Right lobe of liver (tissue), 6 donors: ENCODE measurements around the gene BIN1. TPM values are rescaled to one million over a fixed set of nuclear protein-coding genes. Genes with fewer than 3 reads are reported as not detected.

Experiments used
- ATAC-seq, 4 donors: fragments of 200-7000 bp; cut with Tn5 transposase; one replicate each; pipeline ENCODE4 v1.9.1; 2020; ENCODE audit warnings: mild to moderate bottlenecking in 4 of 4, moderate library complexity in 4 of 4
- DNase-seq, 3 donors: peaks; one replicate each; pipeline ENCODE4 v3.0.0-alpha.2; 2020
- H3K27ac ChIP-seq, 3 donors: fragments of 200-600 bp; one replicate each; pipeline ENCODE4 v1.8.0; 2022
- H3K27me3 ChIP-seq, 2 donors: fragments of 200-600 bp; one replicate each; pipeline ENCODE4 v1.8.0; 2022
- H3K36me3 ChIP-seq, 4 donors: fragments of 200-600 bp; sonication (generic) in 1 of 4; one replicate each; pipeline versions ENCODE4 v1.5.1 to v1.8.0; 2017 to 2022; ENCODE audit warnings: control low read depth in 1 of 4
- H3K4me1 ChIP-seq, 4 donors: fragments of 200-600 bp; sonication (generic) in 1 of 4; one replicate each; pipeline versions ENCODE4 v1.5.1 to v1.8.0; 2017 to 2022; ENCODE audit warnings: control low read depth in 1 of 4
- H3K4me3 ChIP-seq, 3 donors: fragments of 200-600 bp; one replicate each; pipeline ENCODE4 v1.8.0; 2022
- H3K9me3 ChIP-seq, 4 donors: fragments of 200-600 bp; sonication (generic) in 1 of 4; one replicate each; pipeline versions ENCODE4 v1.5.1 to v1.8.0; 2017 to 2022; ENCODE audit warnings: control low read depth in 1 of 4
- POLR2A ChIP-seq: fragments of 450-650 bp; IDR thresholded peaks from one replicate; pipeline ENCODE4 v1.6.1; 2017; ENCODE audit warnings: antibody characterized with exemption, mild to moderate bottlenecking
- WGBS: methylation state at CpG from one replicate; pipeline ENCODE4 v1.1.6; 2018; ENCODE audit warnings: low coverage, low lambda C conversion rate; ENCODE audit not compliant: insufficient coverage; ENCODE audit errors: missing lambda C conversion rate; 5-methylcytosine and 5-hydroxymethylcytosine counted together
- intact Hi-C, 2 donors: fragments of 100-400 bp; cut with DNase I; formaldehyde crosslinking; loops; one replicate each; pipeline versions ENCODE4 v1.11.2 to v1.14.1; 2022
- total RNA-seq, 6 experiments: library from RNA; depleted of rRNA in 2 of 6; stranded (reverse); fragments of >200 nt in 2 of 6; fragmentation: NEBNext Ultra II Directional in 3 of 6; extraction: Animal tissue kit (Norgen Biotek cat#: 25700) in 3 of 6; gene quantifications; one replicate each; pipeline versions ENCODE4 v1.1.0 to v1.2.4, GENCODE V29; 2016 to 2023
- TF ChIP-seq, protein P1 (sequence below), 4 donors: fragments of 200-600 bp in 3 of 4; fragments of 450-650 bp in 1 of 4; IDR thresholded peaks; one replicate each; pipeline versions ENCODE4 v1.5.1 to v1.8.0; 2016 to 2022; ENCODE audit warnings: antibody characterized with exemption in 4 of 4, mild to moderate bottlenecking in 2 of 4
- donor health status: DM: no; HTN: yes; CAD: no.
- donor health status: DM: no; HTN: no; CAD: no.
- donor health status: DM: no; HTN: no; CAD: no.
- donor health status: DM: no; HTN: yes; CAD: no.
- donor health status: DM: no; HTN: yes; CAD: no.

Gene BIN1
- total RNA-seq, 6 experiments from 2014 or later: 20.4 to 30.8 (median 26.3) TPM

DNA sequence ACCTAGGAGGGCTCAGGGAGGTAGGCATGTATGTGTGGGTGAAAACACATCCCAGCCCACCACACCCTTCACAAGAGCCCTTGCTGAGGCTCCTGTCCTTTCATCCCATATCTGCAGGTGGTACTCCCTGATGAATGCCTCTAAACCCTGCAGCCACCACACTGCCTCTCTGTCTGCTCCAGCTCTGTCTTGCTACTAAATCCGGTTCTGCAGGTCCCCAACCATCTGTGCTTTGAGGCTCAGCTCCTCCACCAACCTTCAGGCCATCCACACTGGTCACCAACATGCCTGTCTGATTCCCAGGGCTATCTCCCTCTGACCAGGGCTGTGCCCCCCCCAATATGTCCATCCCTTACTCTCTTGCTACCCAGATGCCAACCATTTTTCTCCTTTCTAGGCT is 92.7 kb downstream of the BIN1 start:
- TF ChIP-seq, protein P1, sequence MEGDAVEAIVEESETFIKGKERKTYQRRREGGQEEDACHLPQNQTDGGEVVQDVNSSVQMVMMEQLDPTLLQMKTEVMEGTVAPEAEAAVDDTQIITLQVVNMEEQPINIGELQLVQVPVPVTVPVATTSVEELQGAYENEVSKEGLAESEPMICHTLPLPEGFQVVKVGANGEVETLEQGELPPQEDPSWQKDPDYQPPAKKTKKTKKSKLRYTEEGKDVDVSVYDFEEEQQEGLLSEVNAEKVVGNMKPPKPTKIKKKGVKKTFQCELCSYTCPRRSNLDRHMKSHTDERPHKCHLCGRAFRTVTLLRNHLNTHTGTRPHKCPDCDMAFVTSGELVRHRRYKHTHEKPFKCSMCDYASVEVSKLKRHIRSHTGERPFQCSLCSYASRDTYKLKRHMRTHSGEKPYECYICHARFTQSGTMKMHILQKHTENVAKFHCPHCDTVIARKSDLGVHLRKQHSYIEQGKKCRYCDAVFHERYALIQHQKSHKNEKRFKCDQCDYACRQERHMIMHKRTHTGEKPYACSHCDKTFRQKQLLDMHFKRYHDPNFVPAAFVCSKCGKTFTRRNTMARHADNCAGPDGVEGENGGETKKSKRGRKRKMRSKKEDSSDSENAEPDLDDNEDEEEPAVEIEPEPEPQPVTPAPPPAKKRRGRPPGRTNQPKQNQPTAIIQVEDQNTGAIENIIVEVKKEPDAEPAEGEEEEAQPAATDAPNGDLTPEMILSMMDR (IDR thresholded peaks at IDR 0.05): no peak
- TF ChIP-seq POLR2A: no peak
- DNase-seq (no peak), ATAC-seq (no peak)
- no peaks in the 10 kb centered on the region for H3K36me3 ChIP-seq
- intact Hi-C loops: no loop called here
- H3K9me3 ChIP-seq: no peaks in the 10 kb centered on the region
- WGBS: 57% methylated on average over 1 of the region's 1 CpG
- H3K27me3 ChIP-seq: no peaks in the 10 kb centered on the region
- H3K27ac ChIP-seq: no peak overlapping the region
- H3K4me1 ChIP-seq: no peaks in the 10 kb centered on the region
- H3K4me3 ChIP-seq: no peak overlapping the region

DNA sequence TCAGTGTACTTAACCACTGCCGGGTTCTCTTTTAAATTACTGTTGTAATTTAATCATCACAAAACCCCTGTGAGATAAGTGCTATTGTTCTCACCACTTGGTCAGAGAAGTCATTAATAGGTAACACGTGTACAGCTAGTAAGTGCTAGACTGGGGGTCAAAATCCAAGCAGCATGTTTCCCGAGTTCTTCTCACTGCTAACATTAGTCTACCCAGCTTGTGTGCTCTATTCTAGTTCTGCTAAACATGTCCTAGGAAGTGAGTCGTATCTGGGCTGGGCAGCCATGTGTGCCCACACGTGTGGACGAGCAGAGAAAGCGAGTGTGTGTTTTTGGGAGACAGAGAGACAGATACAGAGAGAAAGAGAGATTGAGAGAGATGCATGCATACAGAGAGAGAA is 94.1 kb downstream of the BIN1 start:
- intact Hi-C loops: no loop called here

DNA sequence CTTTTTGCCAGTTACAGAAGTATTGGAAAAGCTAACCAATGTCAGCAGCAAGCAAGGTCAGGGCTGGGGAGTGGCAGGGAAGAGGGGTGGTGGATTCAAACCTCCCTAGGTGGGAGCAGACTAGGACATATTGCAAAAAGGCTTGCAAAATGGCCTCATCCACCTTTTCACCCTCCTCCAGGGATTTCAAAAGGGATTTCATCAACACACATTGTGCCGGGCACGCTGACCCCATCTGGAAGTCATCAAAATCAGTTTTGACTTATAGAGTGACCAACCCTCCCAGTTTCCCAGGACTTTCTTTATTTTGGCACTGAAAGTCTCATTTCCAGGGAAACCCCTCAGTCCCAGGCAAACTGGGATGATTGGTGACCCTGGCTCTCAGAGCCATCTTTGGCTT is 94.7 kb downstream of the BIN1 start:
- no peak for TF ChIP-seq POLR2A
- TF ChIP-seq, protein P1 (IDR thresholded peaks at IDR 0.05): no peak
- Histone ChIP-seq H3K36me3 (no peaks in the 10 kb centered on the region), H3K27me3 (no peaks in the 10 kb centered on the region), H3K9me3 (no peaks in the 10 kb centered on the region), H3K4me3 (no peak overlapping the region), H3K4me1 (no peaks in the 10 kb centered on the region), H3K27ac (no peak overlapping the region)
- DNase-seq: no peak
- WGBS: no CpG with 5 or more reads among the region's 2 CpGs
- intact Hi-C loops: no loop called here
- no peak for ATAC-seq

More for the DNA sequence above, 94.1 kb downstream of the BIN1 start:
- Histone ChIP-seq H3K4me3 (no peak overlapping the region), H3K27me3 (no peaks in the 10 kb centered on the region), H3K36me3 (no peaks in the 10 kb centered on the region), H3K27ac (no peak overlapping the region), H3K9me3 (no peaks in the 10 kb centered on the region), H3K4me1 (no peaks in the 10 kb centered on the region)
- ATAC-seq (no peak), DNase-seq (no peak)
- WGBS: 45% methylated on average over 7 of the region's 7 CpGs
- TF ChIP-seq, protein P1 (IDR thresholded peaks at IDR 0.05): no peak
- no peak for TF ChIP-seq POLR2A

DNA sequence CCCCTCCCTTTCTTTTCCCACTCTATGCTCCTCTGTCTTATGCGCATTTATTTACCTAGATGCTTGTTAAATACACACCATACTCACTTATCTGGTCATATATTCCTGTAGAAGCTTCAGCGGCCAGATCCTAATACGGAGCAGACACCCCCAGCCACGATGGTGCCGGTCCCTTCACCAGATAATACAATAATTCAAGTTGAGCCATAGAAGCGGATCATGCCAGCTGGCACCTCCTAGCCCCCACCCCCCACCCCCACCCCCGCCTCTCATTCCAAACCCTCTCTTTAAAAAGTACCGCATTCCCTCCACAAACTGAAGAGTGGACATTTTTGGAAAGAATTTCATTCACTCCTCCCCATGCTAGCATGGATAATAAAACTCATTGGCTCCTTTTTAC is 95.2 kb downstream of the BIN1 start:
- TF ChIP-seq, protein P1 (IDR thresholded peaks at IDR 0.05): no peak
- no peak for TF ChIP-seq POLR2A
- Histone ChIP-seq H3K4me1 (no peaks in the 10 kb centered on the region), H3K4me3 (no peak overlapping the region), H3K27me3 (no peaks in the 10 kb centered on the region), H3K27ac (no peak overlapping the region), H3K9me3 (no peaks in the 10 kb centered on the region), H3K36me3 (no peaks in the 10 kb centered on the region)
- intact Hi-C loops: no loop called here
- DNase-seq (no peak), ATAC-seq (no peak)
- 84% methylated on average over 8 of the region's 8 CpGs for WGBS

DNA sequence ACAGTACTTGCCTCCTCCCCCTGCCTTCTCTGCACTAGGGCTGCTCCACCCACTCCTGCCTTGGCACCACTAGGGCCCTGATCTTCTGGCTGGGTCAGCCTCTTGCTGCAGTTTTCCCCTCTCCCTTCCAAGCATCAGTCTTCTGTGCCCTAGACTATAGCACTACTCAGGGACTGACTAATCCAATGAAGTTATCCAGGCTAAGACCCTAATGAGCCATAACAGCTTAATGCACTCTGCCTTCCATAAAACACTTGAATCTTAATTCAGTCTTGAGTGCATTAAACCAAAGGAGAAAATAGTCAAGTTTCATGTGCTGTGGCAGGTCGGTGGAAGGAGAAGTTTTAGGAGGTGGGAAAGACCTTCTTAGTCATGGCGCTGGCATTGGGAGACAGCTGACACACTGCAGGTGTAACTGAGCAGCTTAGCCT is 95.7 kb downstream of the BIN1 start:
- no peak for ATAC-seq
- 71% methylated on average over 2 of the region's 2 CpGs for WGBS

More for the DNA sequence above, 95.7 kb downstream of the BIN1 start:
- no peak for DNase-seq
- intact Hi-C loops: no loop called here
- Histone ChIP-seq H3K36me3 (no peaks in the 10 kb centered on the region), H3K4me3 (no peak overlapping the region), H3K27ac (no peak overlapping the region), H3K9me3 (no peaks in the 10 kb centered on the region), H3K27me3 (no peaks in the 10 kb centered on the region), H3K4me1 (no peaks in the 10 kb centered on the region)
- no peak for TF ChIP-seq POLR2A
- TF ChIP-seq, protein P1 (IDR thresholded peaks at IDR 0.05): no peak
